ENCODE data around the gene TRIM22.

Gene TRIM22

DNA sequence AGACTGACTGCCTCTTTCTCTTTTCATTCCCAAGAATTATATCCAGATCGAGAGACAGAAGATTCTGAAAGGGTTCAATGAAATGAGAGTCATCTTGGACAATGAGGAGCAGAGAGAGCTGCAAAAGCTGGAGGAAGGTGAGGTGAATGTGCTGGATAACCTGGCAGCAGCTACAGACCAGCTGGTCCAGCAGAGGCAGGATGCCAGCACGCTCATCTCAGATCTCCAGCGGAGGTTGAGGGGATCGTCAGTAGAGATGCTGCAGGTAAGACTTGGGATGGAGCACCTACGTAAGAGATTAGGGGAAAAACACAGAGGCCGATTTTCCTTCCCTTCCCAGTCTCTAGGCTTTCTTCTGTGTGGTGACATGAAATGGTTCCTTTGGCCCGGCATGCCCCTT lies 8.7 kb downstream of the TRIM22 start:
- H3K4me3 ChIP-seq (ENCODE audit: control insufficient read depth, low read depth, low read length): no peak overlapping the region
- no peak for DNase-seq (ENCODE audit: low read depth)
- TF ChIP-seq, protein P1, sequence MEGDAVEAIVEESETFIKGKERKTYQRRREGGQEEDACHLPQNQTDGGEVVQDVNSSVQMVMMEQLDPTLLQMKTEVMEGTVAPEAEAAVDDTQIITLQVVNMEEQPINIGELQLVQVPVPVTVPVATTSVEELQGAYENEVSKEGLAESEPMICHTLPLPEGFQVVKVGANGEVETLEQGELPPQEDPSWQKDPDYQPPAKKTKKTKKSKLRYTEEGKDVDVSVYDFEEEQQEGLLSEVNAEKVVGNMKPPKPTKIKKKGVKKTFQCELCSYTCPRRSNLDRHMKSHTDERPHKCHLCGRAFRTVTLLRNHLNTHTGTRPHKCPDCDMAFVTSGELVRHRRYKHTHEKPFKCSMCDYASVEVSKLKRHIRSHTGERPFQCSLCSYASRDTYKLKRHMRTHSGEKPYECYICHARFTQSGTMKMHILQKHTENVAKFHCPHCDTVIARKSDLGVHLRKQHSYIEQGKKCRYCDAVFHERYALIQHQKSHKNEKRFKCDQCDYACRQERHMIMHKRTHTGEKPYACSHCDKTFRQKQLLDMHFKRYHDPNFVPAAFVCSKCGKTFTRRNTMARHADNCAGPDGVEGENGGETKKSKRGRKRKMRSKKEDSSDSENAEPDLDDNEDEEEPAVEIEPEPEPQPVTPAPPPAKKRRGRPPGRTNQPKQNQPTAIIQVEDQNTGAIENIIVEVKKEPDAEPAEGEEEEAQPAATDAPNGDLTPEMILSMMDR (IDR thresholded peaks at IDR 0.05; ENCODE audit: control insufficient read depth, insufficient read depth, low read depth, low read length, missing control alignments): no peak

GRCh38 chr11:5700421-5701054 lies 10.9 kb downstream of the TRIM22 start:
- no peak overlapping the region for H3K4me3 ChIP-seq (ENCODE audit: control insufficient read depth, low read depth, low read length)
- TF ChIP-seq, protein P1 (IDR thresholded peaks at IDR 0.05; ENCODE audit: control insufficient read depth, insufficient read depth, low read depth, low read length, missing control alignments): no peak
- no peak for DNase-seq (ENCODE audit: low read depth)

GRCh38 chr11:5701055-5701577 lies 11.5 kb downstream of the TRIM22 start:
- no peak overlapping the region for H3K4me3 ChIP-seq (ENCODE audit: control insufficient read depth, low read depth, low read length)
- TF ChIP-seq, protein P1 (IDR thresholded peaks at IDR 0.05; ENCODE audit: control insufficient read depth, insufficient read depth, low read depth, low read length, missing control alignments): no peak
- DNase-seq (ENCODE audit: low read depth): no peak

DNA sequence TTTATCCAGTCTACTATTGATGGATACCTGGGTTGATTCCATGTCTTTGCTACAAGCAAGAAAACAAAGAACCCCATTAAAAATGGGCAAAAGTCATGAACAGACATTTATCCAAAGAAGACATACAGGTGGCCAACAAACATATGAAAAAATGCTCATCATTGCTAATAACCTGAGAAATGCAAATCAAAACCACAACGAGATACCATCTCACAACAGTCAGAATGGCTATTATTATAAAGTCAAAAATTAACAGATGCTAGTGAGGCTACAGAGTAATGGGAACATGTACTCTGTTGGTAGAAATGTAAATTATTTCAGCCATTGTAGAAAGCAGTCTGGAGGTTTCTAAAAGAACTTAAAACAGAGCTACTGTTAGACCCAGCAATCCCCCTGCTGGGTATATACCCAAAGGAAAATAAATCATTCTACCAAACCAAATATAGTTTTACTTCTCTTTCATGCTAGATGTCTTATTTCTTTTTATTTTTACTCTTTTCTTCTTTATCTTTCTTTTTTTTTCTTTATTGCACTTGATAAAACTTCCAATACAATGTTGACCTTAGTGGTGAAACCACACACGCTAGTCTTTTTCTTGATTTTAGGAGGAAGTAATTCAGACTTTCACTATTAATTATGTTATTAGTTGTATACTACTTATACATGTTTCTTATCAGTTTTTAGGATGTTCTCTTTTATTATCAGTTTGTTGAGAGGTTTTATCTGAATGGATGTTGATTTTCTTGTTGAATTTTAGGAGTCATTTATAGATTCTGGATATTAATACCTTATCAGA lies 14.3 kb downstream of the TRIM22 start:
- DNase-seq (ENCODE audit: low read depth): no peak
- H3K4me3 ChIP-seq (ENCODE audit: control insufficient read depth, low read depth, low read length): no peak overlapping the region
- TF ChIP-seq, protein P1 (IDR thresholded peaks at IDR 0.05; ENCODE audit: control insufficient read depth, insufficient read depth, low read depth, low read length, missing control alignments): no peak

DNA sequence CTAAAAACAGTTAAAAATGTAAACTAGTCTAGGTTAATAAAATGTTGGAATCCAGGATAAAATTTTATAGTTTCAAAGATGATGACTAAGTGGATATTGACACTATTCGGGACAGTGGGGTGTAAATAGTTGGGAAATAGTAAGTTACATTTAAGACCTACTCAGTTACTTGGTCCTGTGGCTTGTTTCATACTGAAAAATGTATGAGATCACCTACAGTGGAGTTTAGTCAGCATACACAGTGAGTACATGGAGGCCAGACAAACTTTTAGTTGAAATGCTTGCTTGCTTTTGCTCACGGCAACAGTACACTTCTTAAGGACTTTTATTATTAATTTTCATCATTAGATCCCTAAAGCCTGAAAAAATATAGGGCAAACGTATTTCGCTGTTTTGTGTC lies 16.1 kb downstream of the TRIM22 start:
- no peak for DNase-seq (ENCODE audit: low read depth)
- H3K4me3 ChIP-seq (ENCODE audit: control insufficient read depth, low read depth, low read length): no peak overlapping the region
- TF ChIP-seq, protein P1 (IDR thresholded peaks at IDR 0.05; ENCODE audit: control insufficient read depth, insufficient read depth, low read depth, low read length, missing control alignments): no peak

- DNase-seq (ENCODE audit: low read depth): no peak
- TF ChIP-seq, protein P1 (IDR thresholded peaks at IDR 0.05; ENCODE audit: control insufficient read depth, insufficient read depth, low read depth, low read length, missing control alignments): peak; percentile 25
- H3K4me3 ChIP-seq (ENCODE audit: control insufficient read depth, low read depth, low read length): no peak overlapping the region
Measured at GRCh38 chr11:5712507-5712906, 22.9 kb downstream of the TRIM22 start.
